SK-N-SH (cell line): ENCODE measurements around the gene PRRX2. TPM values are rescaled to one million over a fixed set of nuclear protein-coding genes. Genes with fewer than 3 reads are reported as not detected.

ENCODE experiments used
- CTCF ChIA-PET: fragments of 300-600, 350-600 bp; formaldehyde crosslinking; extraction: SDS; loops from one replicate; lab custom pipeline; 2021; lab: Yijun Ruan, JAX
- POLR2A ChIA-PET: fragments of 350-600 bp; sonication (Branson Sonifier 250); formaldehyde crosslinking; extraction: SDS; loops from one replicate; lab custom pipeline; 2020; ENCODE audit warnings: antibody characterized with exemption, inconsistent platforms; lab: Yijun Ruan, JAX
- DNase-seq: peaks from one replicate; pipeline ENCODE4 v3.0.0; 2012
- H2AFZ ChIP-seq: fragments of 200-600 bp; sonication (generic); 2 replicates; pipeline ENCODE4 v1.8.1; 2016; ENCODE audit warnings: antibody characterized with exemption, mild to moderate bottlenecking, low read depth
- H3F3A ChIP-seq: fragments of 200-600 bp; sonication (generic); replicated peaks from 2 replicates; pipeline ENCODE3; 2016; ENCODE audit warnings: antibody characterized with exemption, mild to moderate bottlenecking; ENCODE audit not compliant: insufficient read depth
- H3K27ac ChIP-seq, 2 experiments: fragments of 200-500 bp in 1 of 2; fragments of 200-600 bp in 1 of 2; sonication (Bioruptor generic) in 1 of 2; sonication (generic), shearing (Covaris generic) in 1 of 2; 2 replicates each; pipeline versions ENCODE4 v1.5.1 to v1.6.1; 2014 to 2016; ENCODE audit warnings: low read depth in 2 of 2, inconsistent platforms in 1 of 2, low read length in 1 of 2, mild to moderate bottlenecking in 1 of 2, mixed read lengths in 1 of 2
- H3K27me3 ChIP-seq: fragments of 200-600 bp; sonication (generic), shearing (Covaris generic); 2 replicates; pipeline ENCODE4 v1.6.1; 2016; ENCODE audit warnings: mixed run types; ENCODE audit not compliant: insufficient read depth
- H3K36me3 ChIP-seq, 2 experiments: fragments of 200-500 bp in 1 of 2; fragments of 200-600 bp in 1 of 2; sonication (Bioruptor generic) in 1 of 2; sonication (generic) in 1 of 2; replicated peaks in 1 of 2; 2 replicates each; pipeline versions ENCODE3 to v1.5.1; 2014 to 2016; ENCODE audit warnings: low read length in 1 of 2, mild to moderate bottlenecking in 1 of 2; ENCODE audit not compliant: insufficient read depth in 2 of 2, control insufficient read depth in 1 of 2
- H3K4me1 ChIP-seq, 2 experiments: fragments of 200-500 bp in 1 of 2; fragments of 200-600 bp in 1 of 2; sonication (Bioruptor generic) in 1 of 2; sonication (generic), shearing (Covaris generic) in 1 of 2; 2 replicates each; pipeline versions ENCODE4 v1.5.1 to v1.6.1; 2014 to 2016; ENCODE audit warnings: low read depth in 1 of 2, low read length in 1 of 2, mixed run types in 1 of 2; ENCODE audit not compliant: insufficient read depth in 2 of 2, control insufficient read depth in 1 of 2
- H3K4me2 ChIP-seq: fragments of 200-600 bp; sonication (generic), shearing (Covaris generic); 2 replicates; pipeline ENCODE4 v1.6.1; 2017; ENCODE audit warnings: mixed run types
- H3K4me3 ChIP-seq, 2 experiments: fragments of 200-500 bp in 1 of 2; fragments of 200-600 bp in 1 of 2; sonication (Bioruptor generic) in 1 of 2; sonication (generic), shearing (Covaris generic) in 1 of 2; 2 replicates each; pipeline versions ENCODE4 v1.5.1 to v1.8.1; 2014 to 2016; ENCODE audit warnings: low read depth in 2 of 2, inconsistent platforms in 1 of 2, low read length in 1 of 2, mild to moderate bottlenecking in 1 of 2, mixed read lengths in 1 of 2, moderate library complexity in 1 of 2
- H3K79me2 ChIP-seq: fragments of 200-600 bp; sonication (generic); 2 replicates; pipeline ENCODE4 v1.8.1; 2017; ENCODE audit warnings: mild to moderate bottlenecking; ENCODE audit not compliant: insufficient read depth
- H3K9ac ChIP-seq: fragments of 200-600 bp; sonication (generic); 2 replicates; pipeline ENCODE4 v1.6.1; 2017; ENCODE audit warnings: mixed run types
- H3K9me2 ChIP-seq: fragments of 200-600 bp; sonication (generic); 2 replicates; pipeline ENCODE4 v1.6.1; 2017; ENCODE audit warnings: mixed run types
- H3K9me3 ChIP-seq: fragments of 200-600 bp; sonication (generic); 2 replicates; pipeline ENCODE4 v1.6.1; 2017; ENCODE audit warnings: mixed run types, mild to moderate bottlenecking, moderate library complexity
- H4K20me1 ChIP-seq: fragments of 200-600 bp; sonication (generic); 2 replicates; pipeline ENCODE4 v1.6.1; 2017; ENCODE audit warnings: mild to moderate bottlenecking, mixed run types; ENCODE audit not compliant: insufficient read depth
- ELF1 ChIP-seq: IDR thresholded peaks from 2 replicates; pipeline ENCODE4 v1.4.0; 2012
- EP300 ChIP-seq, 2 experiments: IDR thresholded peaks; 2 replicates each; pipeline versions ENCODE4 v1.4.0 to v1.6.1; 2012; ENCODE audit warnings: borderline replicate concordance in 1 of 2, low read depth in 1 of 2, low read length in 1 of 2
- EZH2phosphoT487 ChIP-seq: fragments of 200-600 bp; sonication (generic); IDR thresholded peaks from 2 replicates; pipeline ENCODE4 v1.6.1; 2017; ENCODE audit warnings: low read depth, mixed run types, mild to moderate bottlenecking, antibody characterized with exemption, moderate library complexity, borderline replicate concordance
- FOXM1 ChIP-seq: IDR thresholded peaks from 2 replicates; pipeline ENCODE4 v1.4.0; 2012; ENCODE audit warnings: low read depth, mild to moderate bottlenecking
- GATA2 ChIP-seq: sonication (generic); formaldehyde crosslinking; IDR thresholded peaks from 2 replicates; pipeline ENCODE4 v1.5.0; 2020; ENCODE audit warnings: mild to moderate bottlenecking, missing genetic modification reagents
- MEF2A ChIP-seq: IDR thresholded peaks from 2 replicates; pipeline ENCODE4 v1.4.0; 2012; ENCODE audit warnings: low read depth, borderline replicate concordance
- MXI1 ChIP-seq: IDR thresholded peaks from 2 replicates; pipeline ENCODE4 v1.6.1; 2012; ENCODE audit warnings: mild to moderate bottlenecking, low read depth, low read length, improper control_type of control experiment
- NFIC ChIP-seq: IDR thresholded peaks from 2 replicates; pipeline ENCODE4 v1.4.0; 2012; ENCODE audit warnings: borderline replicate concordance
- NRF1 ChIP-seq: IDR thresholded peaks from 2 replicates; pipeline ENCODE4 v1.6.1; 2012; ENCODE audit warnings: low read depth, mild to moderate bottlenecking, low read length
- POLR2AphosphoS5 ChIP-seq: IDR thresholded peaks from 2 replicates; pipeline ENCODE4 v1.6.1; 2012; ENCODE audit warnings: low read depth, low read length
- RAD21 ChIP-seq: IDR thresholded peaks from 2 replicates; pipeline ENCODE4 v1.6.1; 2012; ENCODE audit warnings: mild to moderate bottlenecking, low read length
- RFX5 ChIP-seq: IDR thresholded peaks from 2 replicates; pipeline ENCODE4 v1.6.1; 2012; ENCODE audit warnings: mild to moderate bottlenecking, improper control_type of control experiment, low read length
- RXRA ChIP-seq: IDR thresholded peaks from 2 replicates; pipeline ENCODE4 v1.4.0; 2012; ENCODE audit warnings: low read depth, mild to moderate bottlenecking, borderline replicate concordance
- SIN3A ChIP-seq: IDR thresholded peaks from 2 replicates; pipeline ENCODE4 v1.6.1; 2012; ENCODE audit warnings: low read depth, mild to moderate bottlenecking, low read length, moderate library complexity, borderline replicate concordance
- SMC3 ChIP-seq: IDR thresholded peaks from 2 replicates; pipeline ENCODE4 v1.6.1; 2012; ENCODE audit warnings: low read depth, low read length, improper control_type of control experiment
- TAF1 ChIP-seq: IDR thresholded peaks from 2 replicates; pipeline ENCODE4 v1.6.1; 2012; ENCODE audit warnings: low read depth, mild to moderate bottlenecking, low read length, moderate library complexity, borderline replicate concordance
- WGBS: methylation state at CpG from one replicate; pipeline ENCODE4 v1.1.6; 2017; ENCODE audit warnings: low lambda C conversion rate; 5-methylcytosine and 5-hydroxymethylcytosine counted together
- polyA plus RNA-seq, 3 experiments: library from polyadenylated mRNA; depleted of rRNA; stranded (reverse); fragments of >200 nt; gene quantifications; 2 replicates each; pipeline ENCODE4 v1.2.3, GENCODE V29; 2012
- TF ChIP-seq, protein P1 (sequence below): IDR thresholded peaks from 2 replicates; pipeline ENCODE4 v1.4.0; 2012; ENCODE audit warnings: low read depth
- TF ChIP-seq, protein P2 (sequence below): IDR thresholded peaks from 2 replicates; pipeline ENCODE4 v1.4.0; 2012; ENCODE audit warnings: low read depth, borderline replicate concordance
- TF ChIP-seq, protein P3 (sequence below): IDR thresholded peaks from 2 replicates; pipeline ENCODE4 v1.4.0; 2012; ENCODE audit warnings: low read depth, borderline replicate concordance
- TF ChIP-seq, protein P4 (sequence below): IDR thresholded peaks from 2 replicates; pipeline ENCODE4 v1.6.1; 2012; ENCODE audit warnings: mild to moderate bottlenecking, low read depth, low read length, moderate library complexity

PRRX2 gene
- polyA plus RNA-seq, 1 of the 3 experiments (the other 2 are of a cell fraction): 0.84 TPM

DNA sequence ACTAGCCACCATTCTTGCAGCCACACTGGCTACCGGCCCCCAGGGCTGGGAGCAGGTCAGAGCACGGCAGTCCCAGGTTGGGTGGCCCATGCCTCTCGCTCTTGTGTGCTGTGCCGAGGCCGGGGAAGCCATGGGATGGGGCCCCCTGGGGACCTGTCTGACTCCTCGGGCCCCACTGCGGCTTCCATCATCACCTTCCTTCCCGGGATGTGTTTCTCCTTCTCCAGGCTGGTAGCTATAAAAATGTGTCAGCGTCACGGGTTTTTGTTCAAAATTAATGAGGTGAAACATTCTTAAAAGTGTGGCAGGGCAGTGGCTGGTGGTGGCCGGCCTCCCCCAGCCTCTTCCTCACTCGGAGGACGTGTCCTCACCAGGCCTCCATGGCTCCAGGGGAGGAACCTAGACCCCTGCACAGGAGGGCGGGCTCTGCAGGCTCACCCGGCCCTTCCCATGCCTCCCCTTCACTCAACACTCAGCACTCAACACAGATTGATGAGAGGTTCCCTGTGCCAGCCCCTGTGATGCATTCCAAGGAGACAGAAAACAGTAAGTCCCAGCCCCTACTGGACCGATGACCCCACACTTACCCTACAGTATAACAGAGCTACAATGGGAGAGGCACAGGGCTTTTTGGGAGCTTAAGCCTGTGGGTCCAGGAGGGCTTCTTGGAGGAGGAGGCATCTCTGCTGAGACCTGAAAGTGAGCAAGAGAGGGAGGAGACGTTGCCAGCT lies 44.2 kb downstream of the PRRX2 start:
- no peak for TF ChIP-seq RXRA
- TF ChIP-seq FOXM1: no peak
- TF ChIP-seq, protein P1, sequence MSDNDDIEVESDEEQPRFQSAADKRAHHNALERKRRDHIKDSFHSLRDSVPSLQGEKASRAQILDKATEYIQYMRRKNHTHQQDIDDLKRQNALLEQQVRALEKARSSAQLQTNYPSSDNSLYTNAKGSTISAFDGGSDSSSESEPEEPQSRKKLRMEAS: no peak
- TF ChIP-seq EP300 (IDR thresholded peaks at IDR 0.05; ENCODE audit: borderline replicate concordance in 1 of 2, low read depth in 1 of 2, low read length in 1 of 2): no peak
- TF ChIP-seq, all 33 proteins: peak for 0
- Histone ChIP-seq H3K27ac (no peak overlapping the region), H3K9ac (no peak overlapping the region), H2AFZ (no peak overlapping the region), H3K36me3 (no peaks in the 10 kb centered on the region), H3K4me1 (peaks cover 0 to 6% of the 10 kb centered on the region in 2 experiments; a peak in 2 of 4 replicates), H4K20me1 (no peaks in the 10 kb centered on the region), H3K27me3 (no peaks in the 10 kb centered on the region; the same call in 1 of the 2 replicates), H3K4me2 (no peak overlapping the region), H3K4me3 (no peak overlapping the region), H3K9me2 (no peaks in the 10 kb centered on the region), H3F3A (no peaks in the 10 kb centered on the region), H3K9me3 (no peaks in the 10 kb centered on the region), H3K79me2 (no peaks in the 10 kb centered on the region)
- no peak for DNase-seq
- ChIA-PET POLR2A (no interaction called here), CTCF (interaction anchor here (1.0 to 5.6 kb wide), 2 partner anchors 17 to 28 kb away, joined by 3 to 36 read pairs; no protein-coding TSS in a partner anchor)
- WGBS: 70% methylated on average over 12 of the region's 17 CpGs

DNA sequence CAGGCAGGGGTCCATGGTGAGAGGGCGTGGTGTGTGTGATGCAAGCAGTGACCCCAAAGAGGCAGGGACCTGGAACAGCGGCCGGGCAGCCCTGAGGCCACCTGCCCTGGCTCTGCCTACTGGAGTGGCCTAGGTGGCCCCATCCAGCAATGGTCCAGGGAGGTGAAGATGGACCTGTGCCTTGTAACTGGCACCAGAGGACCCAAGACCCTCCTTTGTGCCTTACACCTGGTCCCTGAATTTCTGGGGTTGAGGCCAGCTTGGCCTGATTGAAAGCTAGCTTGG lies 44.7 kb downstream of the PRRX2 start:
- H3K9me3 ChIP-seq: no peaks in the 10 kb centered on the region
- TF ChIP-seq GATA2 (CRISPR knock-in tag) (no peak), RAD21 (no peak), NRF1 (no peak), SIN3A (no peak), EZH2phosphoT487 (no peak), ELF1 (no peak), TAF1 (no peak), EP300 (IDR thresholded peaks at IDR 0.05; ENCODE audit: borderline replicate concordance in 1 of 2, low read depth in 1 of 2, low read length in 1 of 2) (no peak), MXI1 (no peak), POLR2AphosphoS5 (no peak), NFIC (no peak), SMC3 (no peak), RFX5 (no peak), MEF2A (no peak), FOXM1 (no peak)
- TF ChIP-seq, protein P2, sequence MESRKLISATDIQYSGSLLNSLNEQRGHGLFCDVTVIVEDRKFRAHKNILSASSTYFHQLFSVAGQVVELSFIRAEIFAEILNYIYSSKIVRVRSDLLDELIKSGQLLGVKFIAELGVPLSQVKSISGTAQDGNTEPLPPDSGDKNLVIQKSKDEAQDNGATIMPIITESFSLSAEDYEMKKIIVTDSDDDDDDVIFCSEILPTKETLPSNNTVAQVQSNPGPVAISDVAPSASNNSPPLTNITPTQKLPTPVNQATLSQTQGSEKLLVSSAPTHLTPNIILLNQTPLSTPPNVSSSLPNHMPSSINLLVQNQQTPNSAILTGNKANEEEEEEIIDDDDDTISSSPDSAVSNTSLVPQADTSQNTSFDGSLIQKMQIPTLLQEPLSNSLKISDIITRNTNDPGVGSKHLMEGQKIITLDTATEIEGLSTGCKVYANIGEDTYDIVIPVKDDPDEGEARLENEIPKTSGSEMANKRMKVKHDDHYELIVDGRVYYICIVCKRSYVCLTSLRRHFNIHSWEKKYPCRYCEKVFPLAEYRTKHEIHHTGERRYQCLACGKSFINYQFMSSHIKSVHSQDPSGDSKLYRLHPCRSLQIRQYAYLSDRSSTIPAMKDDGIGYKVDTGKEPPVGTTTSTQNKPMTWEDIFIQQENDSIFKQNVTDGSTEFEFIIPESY: no peak
- TF ChIP-seq, protein P3, sequence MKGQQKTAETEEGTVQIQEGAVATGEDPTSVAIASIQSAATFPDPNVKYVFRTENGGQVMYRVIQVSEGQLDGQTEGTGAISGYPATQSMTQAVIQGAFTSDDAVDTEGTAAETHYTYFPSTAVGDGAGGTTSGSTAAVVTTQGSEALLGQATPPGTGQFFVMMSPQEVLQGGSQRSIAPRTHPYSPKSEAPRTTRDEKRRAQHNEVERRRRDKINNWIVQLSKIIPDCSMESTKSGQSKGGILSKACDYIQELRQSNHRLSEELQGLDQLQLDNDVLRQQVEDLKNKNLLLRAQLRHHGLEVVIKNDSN: no peak
- TF ChIP-seq, protein P4, sequence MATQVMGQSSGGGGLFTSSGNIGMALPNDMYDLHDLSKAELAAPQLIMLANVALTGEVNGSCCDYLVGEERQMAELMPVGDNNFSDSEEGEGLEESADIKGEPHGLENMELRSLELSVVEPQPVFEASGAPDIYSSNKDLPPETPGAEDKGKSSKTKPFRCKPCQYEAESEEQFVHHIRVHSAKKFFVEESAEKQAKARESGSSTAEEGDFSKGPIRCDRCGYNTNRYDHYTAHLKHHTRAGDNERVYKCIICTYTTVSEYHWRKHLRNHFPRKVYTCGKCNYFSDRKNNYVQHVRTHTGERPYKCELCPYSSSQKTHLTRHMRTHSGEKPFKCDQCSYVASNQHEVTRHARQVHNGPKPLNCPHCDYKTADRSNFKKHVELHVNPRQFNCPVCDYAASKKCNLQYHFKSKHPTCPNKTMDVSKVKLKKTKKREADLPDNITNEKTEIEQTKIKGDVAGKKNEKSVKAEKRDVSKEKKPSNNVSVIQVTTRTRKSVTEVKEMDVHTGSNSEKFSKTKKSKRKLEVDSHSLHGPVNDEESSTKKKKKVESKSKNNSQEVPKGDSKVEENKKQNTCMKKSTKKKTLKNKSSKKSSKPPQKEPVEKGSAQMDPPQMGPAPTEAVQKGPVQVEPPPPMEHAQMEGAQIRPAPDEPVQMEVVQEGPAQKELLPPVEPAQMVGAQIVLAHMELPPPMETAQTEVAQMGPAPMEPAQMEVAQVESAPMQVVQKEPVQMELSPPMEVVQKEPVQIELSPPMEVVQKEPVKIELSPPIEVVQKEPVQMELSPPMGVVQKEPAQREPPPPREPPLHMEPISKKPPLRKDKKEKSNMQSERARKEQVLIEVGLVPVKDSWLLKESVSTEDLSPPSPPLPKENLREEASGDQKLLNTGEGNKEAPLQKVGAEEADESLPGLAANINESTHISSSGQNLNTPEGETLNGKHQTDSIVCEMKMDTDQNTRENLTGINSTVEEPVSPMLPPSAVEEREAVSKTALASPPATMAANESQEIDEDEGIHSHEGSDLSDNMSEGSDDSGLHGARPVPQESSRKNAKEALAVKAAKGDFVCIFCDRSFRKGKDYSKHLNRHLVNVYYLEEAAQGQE: no peak
- TF ChIP-seq, all 33 proteins: peak for 0
- ChIA-PET POLR2A (no interaction called here), CTCF (interaction anchor here (1.0 to 5.6 kb wide), 4 partner anchors 8 to 27 kb away, joined by 3 to 36 read pairs (median 3); no protein-coding TSS in a partner anchor)
- no peak for DNase-seq
- H3K9me2 ChIP-seq: no peaks in the 10 kb centered on the region
- 96% methylated on average over 3 of the region's 3 CpGs for WGBS
- H3K9ac ChIP-seq: no peak overlapping the region
- no peaks in the 10 kb centered on the region for H3K79me2 ChIP-seq
- H3K27ac ChIP-seq: no peak overlapping the region
- H3K4me1 ChIP-seq: peaks cover 0 to 1% of the 10 kb centered on the region in 2 experiments; a peak in 2 of 4 replicates
- H3K4me3 ChIP-seq: no peak overlapping the region
- H3F3A ChIP-seq: no peaks in the 10 kb centered on the region
- H2AFZ ChIP-seq: no peak overlapping the region
- H3K36me3 ChIP-seq: no peaks in the 10 kb centered on the region
- H3K27me3 ChIP-seq: no peaks in the 10 kb centered on the region; the same call in 1 of the 2 replicates
- H4K20me1 ChIP-seq: no peaks in the 10 kb centered on the region
- H3K4me2 ChIP-seq: no peak overlapping the region
